Retinal pigment epithelial cell (primary cell): Measurements from ENCODE around the gene RAP1GAP.

Source experiments
- DNase-seq: peaks from one replicate; pipeline ENCODE4 v3.0.0-alpha.2; 2010; ENCODE audit warnings: low read depth
- H3K4me3 ChIP-seq: 2 replicates; pipeline ENCODE4 v1.5.1; 2011; ENCODE audit warnings: mild to moderate bottlenecking, low read length, control low read depth, moderate library complexity
- CTCF ChIP-seq: conservative IDR thresholded peaks from 2 replicates; pipeline ENCODE4 v1.5.1; 2011; ENCODE audit warnings: low read depth, low read length, control low read depth, inconsistent platforms

RAP1GAP gene

DNA sequence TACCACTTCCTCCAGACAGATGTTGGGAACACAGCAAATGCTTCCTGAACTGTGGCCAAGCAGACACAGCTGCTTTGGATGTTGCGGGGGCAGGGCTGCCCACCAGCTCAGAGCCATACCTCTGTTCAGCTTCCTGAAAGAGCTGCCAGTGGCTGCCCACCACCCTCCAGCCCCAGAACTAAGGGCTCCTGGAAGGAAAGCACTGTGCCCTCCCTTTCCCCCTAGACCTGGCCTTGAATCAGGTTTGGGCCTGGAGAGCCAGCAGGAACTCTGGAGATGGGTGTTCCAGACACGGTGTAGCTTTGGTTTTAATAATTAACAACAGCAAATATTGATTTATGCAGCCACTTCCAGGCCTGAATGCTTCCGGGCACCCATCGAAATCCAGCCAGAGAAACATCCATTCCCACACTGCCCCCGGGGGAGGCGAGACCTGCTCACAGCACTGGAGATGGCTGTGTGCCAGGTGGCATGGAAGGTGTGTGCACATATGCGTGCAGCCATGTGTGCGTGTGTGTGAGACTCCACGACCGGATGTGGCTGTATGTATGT is 45.7 kb downstream of the RAP1GAP start:
- no peak for DNase-seq
- no peak overlapping the region for H3K4me3 ChIP-seq
- no peak for TF ChIP-seq CTCF

- TF ChIP-seq CTCF = no peak
- peak overlapping the region; percentile 28 for H3K4me3 ChIP-seq
- no peak for DNase-seq
Observed at GRCh38 chr1:21622466-21623315, 46.5 kb downstream of the RAP1GAP start.

DNA sequence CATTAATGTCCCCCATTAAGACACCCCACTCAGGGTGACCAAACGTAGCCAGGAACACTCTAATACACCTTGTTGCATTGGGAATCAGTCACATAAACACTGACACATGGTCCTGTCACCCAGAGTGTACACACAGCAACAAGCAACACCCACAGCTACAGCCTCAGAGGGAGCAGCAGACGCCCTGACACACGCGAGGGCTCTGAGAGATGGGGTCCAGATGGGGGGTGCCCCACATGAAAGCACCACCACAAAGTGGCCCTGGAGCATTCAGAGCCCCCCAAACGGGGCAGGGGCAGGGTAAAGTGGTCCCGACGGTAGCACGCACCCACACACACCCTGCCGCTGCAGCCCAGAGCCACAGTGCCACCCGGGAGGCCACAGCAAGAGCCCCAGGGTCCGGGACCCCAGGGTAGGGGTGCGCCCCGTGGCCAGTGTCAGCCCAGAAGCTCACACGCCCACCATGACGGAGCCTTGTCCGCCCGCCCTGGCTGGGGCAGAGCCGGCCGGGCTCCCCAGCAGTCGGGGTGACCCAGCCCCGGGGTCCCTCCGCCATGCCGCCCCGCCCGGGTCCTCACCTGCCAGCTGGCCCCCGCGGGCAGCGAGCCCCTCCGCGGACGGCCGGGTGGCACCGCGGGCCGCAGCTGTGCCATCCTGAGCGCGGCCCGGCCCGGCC is 47.3 kb downstream of the RAP1GAP start:
- no peak overlapping the region for H3K4me3 ChIP-seq
- no peak for DNase-seq
- TF ChIP-seq CTCF = no peak

GRCh38 chr1:21621051-21621450 is 48.1 kb downstream of the RAP1GAP start:
- no peak for DNase-seq
- H3K4me3 ChIP-seq = no peak overlapping the region
- TF ChIP-seq CTCF = no peak

- DNase-seq = no peak
- TF ChIP-seq CTCF = no peak
- no peak overlapping the region for H3K4me3 ChIP-seq
Observed at GRCh38 chr1:21620496-21620895, 48.7 kb downstream of the RAP1GAP start.

- DNase-seq = no peak
- no peak for TF ChIP-seq CTCF
- H3K4me3 ChIP-seq = no peak overlapping the region
Observed at GRCh38 chr1:21620011-21620410, 49.1 kb downstream of the RAP1GAP start.
